NT2/D1 (cell line): Measurements from ENCODE around the gene NUCB2.

Experiments
- YY1 ChIP-seq: IDR thresholded peaks from 2 replicates; pipeline ENCODE4 v1.6.1; 2011; ENCODE audit not compliant: insufficient read length, insufficient read depth
- ZNF274 ChIP-seq: IDR thresholded peaks from 2 replicates; pipeline ENCODE4 v1.6.1; 2011; ENCODE audit warnings: mild to moderate bottlenecking, low read depth, low read length

DNA sequence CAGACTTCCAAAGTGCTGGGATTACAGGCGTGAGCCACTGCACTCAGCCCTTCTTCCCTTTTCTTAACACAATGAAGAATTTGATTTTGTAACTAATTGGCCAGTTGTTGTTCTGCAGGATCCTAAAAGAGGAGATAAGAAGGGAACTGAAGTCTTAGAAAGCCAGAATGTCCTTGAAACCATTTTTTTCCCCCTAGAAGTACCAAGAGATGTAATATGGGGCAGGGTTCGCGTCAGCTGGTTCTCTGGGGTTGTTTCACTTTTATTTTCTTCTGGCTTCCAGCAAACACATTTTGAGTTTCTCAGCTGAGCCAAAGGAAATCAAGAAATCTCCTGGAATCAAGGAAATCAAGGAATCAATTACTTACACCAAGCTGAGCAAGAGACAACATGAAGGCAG is 7.6 kb upstream of the NUCB2 start:
- TF ChIP-seq ZNF274 (no peak), YY1 (no peak)
